H1 (cell line): ENCODE measurements around the gene SLC51B. TPM values are rescaled to one million over a fixed set of nuclear protein-coding genes. Genes with fewer than 3 reads are reported as not detected.
"Not testable (repeated sequence)": the region's sequence is repeated elsewhere in the genome, so short reads cannot be mapped to it uniquely, and the experiment has no call there.

Experiments used
- CTCF ChIA-PET: fragments of 300-600 bp; sonication (Branson Sonifier 250); formaldehyde crosslinking; loops from one replicate; lab custom pipeline; 2021; ENCODE audit not compliant: partially characterized antibody; lab: Charles Lee
- POLR2A ChIA-PET: fragments of 300-600 bp; sonication (Branson Sonifier 250); formaldehyde crosslinking; loops from one replicate; lab custom pipeline; 2021; ENCODE audit warnings: inconsistent platforms; ENCODE audit not compliant: partially characterized antibody; lab: Charles Lee
- DNase-seq, 2 experiments: peaks; one replicate each; pipeline versions ENCODE4 v3.0.0 to v3.0.0-alpha.2; 2010 to 2022; ENCODE audit warnings: low spot score in 2 of 2, low read depth in 1 of 2, mixed read lengths in 1 of 2
- FAIRE-seq: peaks from 2 replicates; lab custom pipeline; 2011; peaks lifted over from hg19 to GRCh38; lab: Jason Lieb, UNC
- H2AFZ ChIP-seq: 2 replicates; pipeline ENCODE4 v1.8.1; 2012; ENCODE audit warnings: low read length, inconsistent platforms
- H2AK5ac ChIP-seq: 2 replicates; pipeline ENCODE4 v1.6.1; 2013; ENCODE audit warnings: low read depth, low read length
- H2BK120ac ChIP-seq: replicated peaks from 2 replicates; pipeline ENCODE3; 2013; ENCODE audit warnings: low read depth, low read length, inconsistent platforms
- H2BK12ac ChIP-seq: 2 replicates; pipeline ENCODE4 v1.6.1; 2013; ENCODE audit warnings: low read depth, low read length
- H2BK15ac ChIP-seq: 2 replicates; pipeline ENCODE4 v1.6.1; 2013; ENCODE audit warnings: low read length
- H2BK20ac ChIP-seq: 2 replicates; pipeline ENCODE4 v1.6.1; 2013; ENCODE audit warnings: low read length
- H2BK5ac ChIP-seq: 2 replicates; pipeline ENCODE4 v1.6.1; 2013; ENCODE audit warnings: low read depth, low read length
- H3K14ac ChIP-seq: 2 replicates; pipeline ENCODE4 v1.6.1; 2013; ENCODE audit warnings: inconsistent platforms; ENCODE audit not compliant: insufficient read length
- H3K18ac ChIP-seq: 2 replicates; pipeline ENCODE4 v1.6.1; 2013; ENCODE audit warnings: low read length; ENCODE audit errors: extremely low read depth
- H3K23ac ChIP-seq: 2 replicates; pipeline ENCODE4 v1.6.1; 2013; ENCODE audit warnings: inconsistent platforms; ENCODE audit not compliant: insufficient read length
- H3K23me2 ChIP-seq: 2 replicates; pipeline ENCODE4 v1.6.1; 2013; ENCODE audit warnings: low read depth, low read length
- H3K27ac ChIP-seq: 2 replicates; pipeline ENCODE4 v1.6.1; 2011; ENCODE audit warnings: low read depth, low read length, inconsistent platforms
- H3K27me3 ChIP-seq, 4 experiments: replicated peaks in 1 of 4; 1 replicate in 1 of 4; 2 replicates in 3 of 4; pipeline versions ENCODE4 v1.6.1 to v1.8.1; 2011 to 2013; ENCODE audit warnings: low read length in 3 of 4, mild to moderate bottlenecking in 3 of 4, inconsistent platforms in 2 of 4, mixed read lengths in 2 of 4, moderate library complexity in 1 of 4; ENCODE audit not compliant: control insufficient read depth in 3 of 4, insufficient read depth in 3 of 4; ENCODE audit errors: extremely low read depth in 1 of 4
- H3K36me3 ChIP-seq, 4 experiments: 2 replicates each; pipeline versions ENCODE4 v1.6.1 to v1.8.1; 2011 to 2013; ENCODE audit warnings: mild to moderate bottlenecking in 4 of 4, low read length in 3 of 4, moderate library complexity in 2 of 4, control low read depth in 1 of 4, inconsistent platforms in 1 of 4; ENCODE audit not compliant: insufficient read depth in 4 of 4, control insufficient read depth in 2 of 4
- H3K4ac ChIP-seq: replicated peaks from 2 replicates; pipeline ENCODE3; 2013; ENCODE audit warnings: low read length, low read depth, mixed read lengths, inconsistent platforms; ENCODE audit not compliant: insufficient read length
- H3K4me1 ChIP-seq, 4 experiments: replicated peaks in 1 of 4; 1 replicate in 1 of 4; 2 replicates in 3 of 4; pipeline versions ENCODE4 v1.6.1 to v1.8.1; 2011 to 2013; ENCODE audit warnings: low read length in 3 of 4, inconsistent platforms in 2 of 4, mixed read lengths in 1 of 4; ENCODE audit not compliant: insufficient read depth in 4 of 4, control insufficient read depth in 3 of 4
- H3K4me2 ChIP-seq, 2 experiments: 2 replicates each; pipeline versions ENCODE4 v1.6.1 to v1.8.1; 2011 to 2013; ENCODE audit warnings: low read depth in 2 of 2, low read length in 2 of 2, control low read depth in 1 of 2, inconsistent platforms in 1 of 2, mild to moderate bottlenecking in 1 of 2; ENCODE audit not compliant: insufficient read depth in 1 of 2
- H3K4me3 ChIP-seq, 4 experiments: fragments of 200-600, 300-600 bp in 1 of 4; sonication (generic), shearing (Covaris generic), sonication (Bioruptor Twin) in 1 of 4; 2 replicates each; pipeline versions ENCODE4 v1.5.1 to v1.8.1; 2011 to 2016; ENCODE audit warnings: low read length in 4 of 4, low read depth in 3 of 4, control low read depth in 2 of 4, inconsistent platforms in 2 of 4, mild to moderate bottlenecking in 2 of 4, mixed read lengths in 1 of 4, moderate library complexity in 1 of 4; ENCODE audit not compliant: insufficient read depth in 2 of 4; ENCODE audit errors: extremely low read depth in 1 of 4
- H3K56ac ChIP-seq: replicated peaks from 2 replicates; pipeline ENCODE3; 2013; ENCODE audit warnings: low read depth, mild to moderate bottlenecking, mixed read lengths, low read length, inconsistent platforms; ENCODE audit not compliant: insufficient read length
- H3K79me1 ChIP-seq: 2 replicates; pipeline ENCODE4 v1.6.1; 2013; ENCODE audit warnings: low read depth, low read length, control low read depth
- H3K79me2 ChIP-seq, 2 experiments: 2 replicates each; pipeline versions ENCODE4 v1.6.1 to v1.8.1; 2012 to 2013; ENCODE audit warnings: low read length in 2 of 2, mild to moderate bottlenecking in 2 of 2, inconsistent platforms in 1 of 2; ENCODE audit not compliant: insufficient read depth in 2 of 2, control insufficient read depth in 1 of 2
- H3K9ac ChIP-seq, 4 experiments: replicated peaks in 1 of 4; 1 replicate in 1 of 4; 2 replicates in 3 of 4; pipeline versions ENCODE4 v1.6.1 to v1.8.1; 2011 to 2013; ENCODE audit warnings: low read depth in 3 of 4, low read length in 3 of 4, control low read depth in 2 of 4, mild to moderate bottlenecking in 2 of 4, moderate library complexity in 2 of 4, inconsistent platforms in 1 of 4; ENCODE audit errors: extremely low read depth in 1 of 4
- H3K9me3 ChIP-seq, 2 experiments: 2 replicates each; pipeline versions ENCODE4 v1.6.1 to v1.8.1; 2012 to 2013; ENCODE audit warnings: mild to moderate bottlenecking in 2 of 2, moderate library complexity in 2 of 2, control low read depth in 1 of 2, inconsistent platforms in 1 of 2, low read depth in 1 of 2, low read length in 1 of 2, mixed read lengths in 1 of 2; ENCODE audit not compliant: insufficient read depth in 2 of 2
- H4K20me1 ChIP-seq, 2 experiments: replicated peaks in 1 of 2; 2 replicates each; pipeline versions ENCODE3 to v1.8.1; 2011 to 2013; ENCODE audit warnings: inconsistent platforms in 2 of 2, low read length in 2 of 2, mild to moderate bottlenecking in 1 of 2; ENCODE audit not compliant: insufficient read depth in 2 of 2, control insufficient read depth in 1 of 2
- H4K5ac ChIP-seq: 2 replicates; pipeline ENCODE4 v1.6.1; 2013; ENCODE audit warnings: low read length, low read depth, mixed read lengths, inconsistent platforms; ENCODE audit not compliant: insufficient read length
- H4K8ac ChIP-seq: 2 replicates; pipeline ENCODE4 v1.8.0; 2013; ENCODE audit warnings: mild to moderate bottlenecking, moderate library complexity, low read length, inconsistent platforms; ENCODE audit not compliant: insufficient read depth; ENCODE audit errors: extremely low read depth
- H4K91ac ChIP-seq: replicated peaks from 2 replicates; pipeline ENCODE3; 2013; ENCODE audit warnings: low read length, mixed read lengths, inconsistent platforms; ENCODE audit not compliant: insufficient read length
- WGBS, 2 experiments: shearing (Covaris generic) in 1 of 2; methylation state at CpG; one replicate each; pipeline versions ENCODE4 v1.1.6 to v1.1.7; 2013 to 2015; ENCODE audit warnings: low lambda C conversion rate in 2 of 2, mixed read lengths in 2 of 2, inconsistent platforms in 1 of 2, low coverage in 1 of 2, missing lambda C conversion rate in 1 of 2; ENCODE audit not compliant: insufficient replicate concordance in 2 of 2, insufficient coverage in 1 of 2, insufficient read length in 1 of 2; ENCODE audit errors: extremely low coverage in 1 of 2, missing lambda C conversion rate in 1 of 2; 5-methylcytosine and 5-hydroxymethylcytosine counted together
- polyA plus RNA-seq, 7 experiments: library from polyadenylated mRNA; depleted of rRNA in 3 of 7; stranded (reverse) in 5 of 7; unstranded in 2 of 7; fragments of >200 nt in 5 of 7; fragments of 200-250 nt in 2 of 7; gene quantifications; 1 replicate in 5 of 7; 2 replicates in 1 of 7; 4 replicates in 1 of 7; pipeline versions ENCODE4 v1.2.1 to v1.2.3, GENCODE V29; 2011 to 2013; ENCODE audit warnings: missing spikeins in 2 of 7, mixed read lengths in 2 of 7
- total RNA-seq: library from RNA; stranded (reverse); fragmentation: NEBNext Ultra II Directional; extraction: Animal tissue kit (Norgen Biotek cat#: 25700); gene quantifications from 2 replicates; pipeline ENCODE4 v1.2.1, GENCODE V29; 2021

SLC51B gene
- total and polyA plus RNA-seq, 2 of the 8 experiments (the other 6 are each of a cell fraction or from before 2014, with no cell fraction given) = not detected

DNA sequence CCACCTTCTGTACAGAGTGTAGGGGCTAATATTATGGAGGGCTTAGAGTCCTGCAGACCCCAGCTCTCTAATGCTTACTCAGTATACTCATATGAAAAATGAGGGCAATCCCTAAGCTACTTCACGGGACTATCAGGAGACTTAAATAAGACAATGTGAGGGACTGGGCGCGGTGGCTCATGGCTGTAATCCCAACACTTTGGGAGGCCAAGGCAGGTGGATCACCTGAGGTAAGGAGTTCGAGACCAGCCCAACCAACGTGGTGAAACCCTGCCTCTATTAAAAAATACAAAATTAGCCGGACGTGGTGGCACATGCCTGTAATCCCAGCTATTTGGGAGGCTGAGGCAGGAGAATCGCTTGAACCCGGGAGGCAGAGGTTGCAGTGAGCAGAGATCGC lies 54.6 kb downstream of the SLC51B start:
- not testable (repeated sequence) for H4K91ac ChIP-seq, H2BK12ac ChIP-seq, H3K4me1 ChIP-seq, H3K18ac ChIP-seq, H2AFZ ChIP-seq, H4K8ac ChIP-seq, H2BK15ac ChIP-seq, H3K79me1 ChIP-seq, H3K36me3 ChIP-seq, H2AK5ac ChIP-seq, H4K20me1 ChIP-seq, H3K23me2 ChIP-seq, H3K14ac ChIP-seq, DNase-seq, FAIRE-seq, H2BK120ac ChIP-seq, H2BK20ac ChIP-seq, H3K56ac ChIP-seq, H3K23ac ChIP-seq, H3K9me3 ChIP-seq, H3K4ac ChIP-seq, H3K9ac ChIP-seq, H3K4me3 ChIP-seq, H4K5ac ChIP-seq, H3K4me2 ChIP-seq, H3K79me2 ChIP-seq, H3K27ac ChIP-seq, H2BK5ac ChIP-seq
- ChIA-PET CTCF (interaction anchor here (0.8 to 9.6 kb wide), 7 partner anchors 11 to 165 kb away, joined by 4 to 259 read pairs (median 10); partner anchors contain the start of gene KBTBD13), POLR2A (interaction anchor here (0.9 kb wide), 1 partner anchor 11 kb away, joined by 3 read pairs; no protein-coding TSS in a partner anchor)
- peaks cover 0 to 11% (median 5%) of the 10 kb centered on the region in 4 experiments; a peak in 3 of 7 replicates for H3K27me3 ChIP-seq
- WGBS, 2 experiments = 85% methylated on average over 10 of the region's 10 CpGs; no CpG with 5 or more reads in 1 of the 2 experiments
